ENCODE results near the gene MIPEP. TPM values are rescaled to one million over a fixed set of nuclear protein-coding genes. Genes with fewer than 3 reads are reported as not detected.
"Not testable (repeated sequence)": the region's sequence is repeated elsewhere in the genome, so short reads cannot be mapped to it uniquely, and the experiment has no call there.

The MIPEP gene
- total RNA-seq, 1 donor from 2014 or later, result 9.9 TPM

DNA sequence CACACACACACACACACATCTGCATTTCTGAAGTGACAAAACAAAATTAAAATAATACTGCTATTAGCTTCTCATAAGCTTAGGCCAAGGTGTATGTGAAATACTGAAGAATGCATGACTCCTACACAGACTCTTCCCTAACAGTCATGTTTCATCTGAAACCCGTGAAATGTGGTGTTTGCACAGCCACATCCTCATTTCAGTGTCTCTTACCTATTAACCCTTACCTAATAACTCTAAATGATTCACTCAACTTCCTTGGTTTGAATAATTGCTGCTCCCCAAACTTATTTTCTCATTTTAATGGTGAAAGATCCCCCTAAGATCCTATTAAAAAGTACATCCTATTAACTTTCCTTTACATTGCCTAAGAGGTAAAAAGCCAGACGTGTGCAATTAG lies 117.6 kb downstream of the MIPEP start:
- peaks cover 5% of the 10 kb centered on the region for H3K27me3 Mint-ChIP-seq (ENCODE audit: low read depth)
- peaks cover 7% of the 10 kb centered on the region for H3K4me1 Mint-ChIP-seq (ENCODE audit: low read depth)
- H3K27ac Mint-ChIP-seq, result no peak overlapping the region
- no peaks in the 10 kb centered on the region for H3K9me3 Mint-ChIP-seq
- no peak overlapping the region for H3K4me3 Mint-ChIP-seq (ENCODE audit: low read depth)
- intact Hi-C loops (cut with micrococcal nuclease), result no loop called here
- H3K36me3 Mint-ChIP-seq (ENCODE audit: low read depth), result no peaks in the 10 kb centered on the region
- no peak for DNase-seq (ENCODE audit: low spot score)

DNA sequence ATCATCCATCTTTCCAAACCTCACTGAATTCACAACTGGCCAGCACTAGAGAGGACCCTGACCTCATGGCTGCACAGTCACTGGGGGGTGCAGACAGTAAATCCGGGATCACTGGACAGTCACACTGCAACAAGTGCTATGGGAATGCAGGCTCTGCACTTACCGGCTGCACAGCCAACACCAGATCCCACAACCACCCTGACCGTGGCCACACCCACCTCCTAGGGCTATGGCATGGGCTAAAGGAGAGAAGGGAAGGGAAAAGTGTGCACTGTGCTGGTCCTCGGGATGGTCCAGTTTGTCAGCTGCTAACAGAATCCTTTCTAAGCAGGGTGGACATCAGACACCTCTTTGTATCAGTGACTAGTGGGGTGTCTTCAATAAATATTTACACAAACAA lies 118.2 kb downstream of the MIPEP start:
- H3K36me3 Mint-ChIP-seq (ENCODE audit: low read depth), result no peaks in the 10 kb centered on the region
- intact Hi-C loops (cut with micrococcal nuclease), result no loop called here
- H3K4me1 Mint-ChIP-seq (ENCODE audit: low read depth), result peaks cover 3% of the 10 kb centered on the region
- no peak overlapping the region for H3K4me3 Mint-ChIP-seq (ENCODE audit: low read depth)
- H3K9me3 Mint-ChIP-seq, result no peaks in the 10 kb centered on the region
- DNase-seq (ENCODE audit: low spot score), result no peak
- H3K27me3 Mint-ChIP-seq (ENCODE audit: low read depth), result peaks cover 2% of the 10 kb centered on the region
- H3K27ac Mint-ChIP-seq, result no peak overlapping the region

- no peak overlapping the region for H3K4me3 Mint-ChIP-seq (ENCODE audit: low read depth)
- peaks cover 3% of the 10 kb centered on the region for H3K4me1 Mint-ChIP-seq (ENCODE audit: low read depth)
- intact Hi-C loops (cut with micrococcal nuclease), result no loop called here
- no peak overlapping the region for H3K27ac Mint-ChIP-seq
- H3K9me3 Mint-ChIP-seq, result no peaks in the 10 kb centered on the region
- H3K36me3 Mint-ChIP-seq (ENCODE audit: low read depth), result no peaks in the 10 kb centered on the region
- peaks cover 1% of the 10 kb centered on the region for H3K27me3 Mint-ChIP-seq (ENCODE audit: low read depth)
- no peak for DNase-seq (ENCODE audit: low spot score)
Measured at GRCh38 chr13:23770428-23770827, 118.8 kb downstream of the MIPEP start.

GRCh38 chr13:23769401-23769800 lies 119.8 kb downstream of the MIPEP start:
- intact Hi-C loops (cut with micrococcal nuclease), result no loop called here

GRCh38 chr13:23767838-23768237 lies 121.4 kb downstream of the MIPEP start:
- H3K27me3 Mint-ChIP-seq (ENCODE audit: low read depth), result no peaks in the 10 kb centered on the region
- H3K27ac Mint-ChIP-seq, result no peak overlapping the region
- intact Hi-C loops (cut with micrococcal nuclease), result no loop called here
- peaks cover 3% of the 10 kb centered on the region for H3K4me1 Mint-ChIP-seq (ENCODE audit: low read depth)
- H3K9me3 Mint-ChIP-seq, result no peaks in the 10 kb centered on the region
- DNase-seq (ENCODE audit: low spot score), result no peak
- no peak overlapping the region for H3K4me3 Mint-ChIP-seq (ENCODE audit: low read depth)
- H3K36me3 Mint-ChIP-seq (ENCODE audit: low read depth), result no peaks in the 10 kb centered on the region

More at GRCh38 chr13:23769401-23769800, 119.8 kb downstream of the MIPEP start:
- peaks cover 3% of the 10 kb centered on the region for H3K4me1 Mint-ChIP-seq (ENCODE audit: low read depth)
- H3K27ac Mint-ChIP-seq, result no peak overlapping the region
- no peak overlapping the region for H3K4me3 Mint-ChIP-seq (ENCODE audit: low read depth)
- no peaks in the 10 kb centered on the region for H3K9me3 Mint-ChIP-seq
- DNase-seq (ENCODE audit: low spot score), result no peak
- peaks cover 1% of the 10 kb centered on the region for H3K27me3 Mint-ChIP-seq (ENCODE audit: low read depth)
- H3K36me3 Mint-ChIP-seq (ENCODE audit: low read depth), result no peaks in the 10 kb centered on the region

GRCh38 chr13:23766939-23767338 lies 122.3 kb downstream of the MIPEP start:
- DNase-seq (ENCODE audit: low spot score), result no peak
- Mint-ChIP-seq H3K4me3 (ENCODE audit: low read depth) (no peak overlapping the region), H3K27me3 (ENCODE audit: low read depth) (no peaks in the 10 kb centered on the region), H3K27ac (no peak overlapping the region), H3K9me3 (no peaks in the 10 kb centered on the region), H3K4me1 (ENCODE audit: low read depth) (peaks cover 3% of the 10 kb centered on the region), H3K36me3 (ENCODE audit: low read depth) (no peaks in the 10 kb centered on the region)
- intact Hi-C loops (cut with micrococcal nuclease), result no loop called here

DNA sequence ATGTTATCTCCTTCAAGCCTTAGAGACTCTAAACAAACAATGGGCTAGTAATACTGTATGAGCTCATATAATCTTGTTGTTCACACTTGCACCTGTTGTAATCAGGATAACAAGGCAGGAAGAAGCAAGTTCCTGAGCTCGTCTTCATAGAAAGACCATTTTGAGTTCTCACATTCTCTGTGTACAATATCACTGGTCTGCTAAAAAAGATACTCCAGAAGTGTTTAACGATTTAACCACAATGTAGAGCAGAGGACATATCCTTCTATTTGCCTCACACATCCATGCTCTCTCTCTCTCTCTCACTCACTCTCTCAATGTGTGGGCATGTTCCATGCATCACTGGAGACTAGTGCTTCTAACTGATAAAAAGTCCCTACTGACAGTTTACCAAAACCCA lies 122.9 kb downstream of the MIPEP start:
- DNase-seq (ENCODE audit: low spot score), result no peak
- intact Hi-C loops (cut with micrococcal nuclease), result no loop called here
- Mint-ChIP-seq H3K9me3 (no peaks in the 10 kb centered on the region), H3K4me3 (ENCODE audit: low read depth) (no peak overlapping the region), H3K27me3 (ENCODE audit: low read depth) (no peaks in the 10 kb centered on the region), H3K27ac (no peak overlapping the region), H3K36me3 (ENCODE audit: low read depth) (no peaks in the 10 kb centered on the region), H3K4me1 (ENCODE audit: low read depth) (no peaks in the 10 kb centered on the region)

GRCh38 chr13:23765531-23765930 lies 123.7 kb downstream of the MIPEP start:
- intact Hi-C loops (cut with micrococcal nuclease), result no loop called here
- Mint-ChIP-seq H3K27ac (no peak overlapping the region), H3K4me1 (ENCODE audit: low read depth) (no peaks in the 10 kb centered on the region), H3K36me3 (ENCODE audit: low read depth) (no peaks in the 10 kb centered on the region), H3K27me3 (ENCODE audit: low read depth) (no peaks in the 10 kb centered on the region), H3K4me3 (ENCODE audit: low read depth) (no peak overlapping the region), H3K9me3 (no peaks in the 10 kb centered on the region)
- no peak for DNase-seq (ENCODE audit: low spot score)

- Mint-ChIP-seq H3K27me3 (ENCODE audit: low read depth) (no peaks in the 10 kb centered on the region), H3K9me3 (no peaks in the 10 kb centered on the region), H3K36me3 (ENCODE audit: low read depth) (no peaks in the 10 kb centered on the region), H3K4me3 (ENCODE audit: low read depth) (no peak overlapping the region), H3K4me1 (ENCODE audit: low read depth) (no peaks in the 10 kb centered on the region), H3K27ac (no peak overlapping the region)
- intact Hi-C loops (cut with micrococcal nuclease), result no loop called here
- DNase-seq (ENCODE audit: low spot score), result no peak
Measured at GRCh38 chr13:23763318-23763717, 125.9 kb downstream of the MIPEP start.

- not testable (repeated sequence) for H3K36me3 Mint-ChIP-seq (ENCODE audit: low read depth); H3K9me3 Mint-ChIP-seq; H3K27me3 Mint-ChIP-seq (ENCODE audit: low read depth)
Measured at GRCh38 chr13:23761760-23762159, 127.4 kb downstream of the MIPEP start.

GRCh38 chr13:23760000-23760399 lies 129.2 kb downstream of the MIPEP start:
- intact Hi-C loops (cut with micrococcal nuclease), result loop anchor here (10.0 kb wide), 2 partner anchors 205 to 515 kb away; no protein-coding TSS in a partner anchor
- Mint-ChIP-seq H3K27ac (no peak overlapping the region), H3K9me3 (no peaks in the 10 kb centered on the region), H3K4me1 (ENCODE audit: low read depth) (no peaks in the 10 kb centered on the region), H3K27me3 (ENCODE audit: low read depth) (peaks cover 3% of the 10 kb centered on the region), H3K4me3 (ENCODE audit: low read depth) (no peak overlapping the region), H3K36me3 (ENCODE audit: low read depth) (no peaks in the 10 kb centered on the region)
- DNase-seq (ENCODE audit: low spot score), result no peak

More at GRCh38 chr13:23761760-23762159, 127.4 kb downstream of the MIPEP start:
- H3K4me1 Mint-ChIP-seq (ENCODE audit: low read depth); intact Hi-C loops (cut with micrococcal nuclease); H3K4me3 Mint-ChIP-seq (ENCODE audit: low read depth); H3K27ac Mint-ChIP-seq; DNase-seq (ENCODE audit: low spot score): not testable (repeated sequence)

- H3K36me3 Mint-ChIP-seq (ENCODE audit: low read depth), result peaks cover 4% of the 10 kb centered on the region
- no peak overlapping the region for H3K4me3 Mint-ChIP-seq (ENCODE audit: low read depth)
- H3K9me3 Mint-ChIP-seq, result no peaks in the 10 kb centered on the region
- peaks cover 6% of the 10 kb centered on the region for H3K4me1 Mint-ChIP-seq (ENCODE audit: low read depth)
- peaks cover 3% of the 10 kb centered on the region for H3K27me3 Mint-ChIP-seq (ENCODE audit: low read depth)
- H3K27ac Mint-ChIP-seq, result no peak overlapping the region
- intact Hi-C loops (cut with micrococcal nuclease), result loop anchor here (10.0 kb wide), 2 partner anchors 206 to 516 kb away; no protein-coding TSS in a partner anchor
- no peak for DNase-seq (ENCODE audit: low spot score)
Measured at GRCh38 chr13:23758798-23759527, 130.2 kb downstream of the MIPEP start.

- H3K9me3 Mint-ChIP-seq, result no peaks in the 10 kb centered on the region
- peaks cover 3% of the 10 kb centered on the region for H3K27me3 Mint-ChIP-seq (ENCODE audit: low read depth)
- no peak for DNase-seq (ENCODE audit: low spot score)
- H3K36me3 Mint-ChIP-seq (ENCODE audit: low read depth), result peaks cover 4% of the 10 kb centered on the region
- H3K27ac Mint-ChIP-seq, result no peak overlapping the region
- H3K4me1 Mint-ChIP-seq (ENCODE audit: low read depth), result peaks cover 38% of the 10 kb centered on the region
- H3K4me3 Mint-ChIP-seq (ENCODE audit: low read depth), result no peak overlapping the region
- intact Hi-C loops (cut with micrococcal nuclease), result loop anchor here (5.0 to 10.0 kb wide), 3 partner anchors 210 to 520 kb away; no protein-coding TSS in a partner anchor
Measured at GRCh38 chr13:23754997-23755396, 134.2 kb downstream of the MIPEP start.

All from activated T-helper 2 cell treated with anti-CD3 and anti-CD28 coated beads, Interferon-gamma antibody, Interleukin-2, Interleukin-4, amounts not matched to agents 10 μg/mL and 5 μg/mL and 100 μg/mL, durations not matched to agents 14 hours and 24 hours and 36 hours (primary cell).